ENCODE results near the gene LONP1. TPM values are rescaled to one million over a fixed set of nuclear protein-coding genes. Genes with fewer than 3 reads are reported as not detected.

LONP1 gene, protein sequence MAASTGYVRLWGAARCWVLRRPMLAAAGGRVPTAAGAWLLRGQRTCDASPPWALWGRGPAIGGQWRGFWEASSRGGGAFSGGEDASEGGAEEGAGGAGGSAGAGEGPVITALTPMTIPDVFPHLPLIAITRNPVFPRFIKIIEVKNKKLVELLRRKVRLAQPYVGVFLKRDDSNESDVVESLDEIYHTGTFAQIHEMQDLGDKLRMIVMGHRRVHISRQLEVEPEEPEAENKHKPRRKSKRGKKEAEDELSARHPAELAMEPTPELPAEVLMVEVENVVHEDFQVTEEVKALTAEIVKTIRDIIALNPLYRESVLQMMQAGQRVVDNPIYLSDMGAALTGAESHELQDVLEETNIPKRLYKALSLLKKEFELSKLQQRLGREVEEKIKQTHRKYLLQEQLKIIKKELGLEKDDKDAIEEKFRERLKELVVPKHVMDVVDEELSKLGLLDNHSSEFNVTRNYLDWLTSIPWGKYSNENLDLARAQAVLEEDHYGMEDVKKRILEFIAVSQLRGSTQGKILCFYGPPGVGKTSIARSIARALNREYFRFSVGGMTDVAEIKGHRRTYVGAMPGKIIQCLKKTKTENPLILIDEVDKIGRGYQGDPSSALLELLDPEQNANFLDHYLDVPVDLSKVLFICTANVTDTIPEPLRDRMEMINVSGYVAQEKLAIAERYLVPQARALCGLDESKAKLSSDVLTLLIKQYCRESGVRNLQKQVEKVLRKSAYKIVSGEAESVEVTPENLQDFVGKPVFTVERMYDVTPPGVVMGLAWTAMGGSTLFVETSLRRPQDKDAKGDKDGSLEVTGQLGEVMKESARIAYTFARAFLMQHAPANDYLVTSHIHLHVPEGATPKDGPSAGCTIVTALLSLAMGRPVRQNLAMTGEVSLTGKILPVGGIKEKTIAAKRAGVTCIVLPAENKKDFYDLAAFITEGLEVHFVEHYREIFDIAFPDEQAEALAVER
- total RNA-seq, result 169 and 180 TPM in 2 replicates

DNA sequence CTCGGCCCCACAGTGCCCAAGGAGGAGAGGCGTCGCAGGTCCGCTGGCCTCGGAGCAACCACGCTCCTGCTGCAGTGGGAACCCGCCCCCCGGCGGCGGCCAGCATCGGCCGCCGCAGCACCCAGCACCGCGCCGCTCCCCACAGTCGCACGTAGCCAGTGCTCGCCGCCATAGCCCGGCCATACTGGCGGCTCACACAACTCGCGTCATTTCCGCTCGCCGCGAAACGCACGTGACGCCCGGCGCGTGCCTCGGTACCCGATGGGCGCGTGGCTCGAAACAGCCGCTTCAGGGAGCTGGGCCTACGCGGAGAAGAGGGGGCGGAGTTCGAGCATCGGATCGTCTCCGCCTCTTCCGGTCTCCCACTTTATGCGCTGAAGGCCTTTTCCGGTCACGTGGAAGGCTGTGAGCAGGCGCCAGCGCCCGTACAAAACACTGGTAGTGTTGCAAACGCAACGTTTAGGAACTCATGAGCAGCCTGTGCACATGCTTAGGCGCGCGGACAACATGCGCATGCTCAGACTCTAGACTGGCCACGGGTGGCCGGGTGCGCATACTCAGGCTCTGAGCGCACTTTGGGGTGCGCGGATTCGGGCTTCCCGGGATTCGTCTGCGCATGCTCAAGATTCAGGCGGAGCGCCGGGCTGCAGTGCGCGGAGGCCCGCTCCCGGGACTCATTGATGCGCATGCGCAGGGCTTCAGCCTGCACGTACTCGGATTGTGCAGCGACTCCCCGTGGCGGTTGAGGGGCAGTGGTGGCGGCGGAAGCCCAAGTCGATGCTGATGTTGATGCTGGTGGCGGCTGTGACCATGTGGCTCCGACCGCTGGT, at the start of gene LONP1, which contains the start of gene CATSPERD:
Gene LONP1 (minus strand): TSS at position 186 of the 830 bp plus-strand sequence. CDS start 14 bp downstream, at position 172.
Gene CATSPERD (plus strand): TSS at position 677 of the 830 bp plus-strand sequence. CDS start 101 bp downstream, at position 778.

DNA sequence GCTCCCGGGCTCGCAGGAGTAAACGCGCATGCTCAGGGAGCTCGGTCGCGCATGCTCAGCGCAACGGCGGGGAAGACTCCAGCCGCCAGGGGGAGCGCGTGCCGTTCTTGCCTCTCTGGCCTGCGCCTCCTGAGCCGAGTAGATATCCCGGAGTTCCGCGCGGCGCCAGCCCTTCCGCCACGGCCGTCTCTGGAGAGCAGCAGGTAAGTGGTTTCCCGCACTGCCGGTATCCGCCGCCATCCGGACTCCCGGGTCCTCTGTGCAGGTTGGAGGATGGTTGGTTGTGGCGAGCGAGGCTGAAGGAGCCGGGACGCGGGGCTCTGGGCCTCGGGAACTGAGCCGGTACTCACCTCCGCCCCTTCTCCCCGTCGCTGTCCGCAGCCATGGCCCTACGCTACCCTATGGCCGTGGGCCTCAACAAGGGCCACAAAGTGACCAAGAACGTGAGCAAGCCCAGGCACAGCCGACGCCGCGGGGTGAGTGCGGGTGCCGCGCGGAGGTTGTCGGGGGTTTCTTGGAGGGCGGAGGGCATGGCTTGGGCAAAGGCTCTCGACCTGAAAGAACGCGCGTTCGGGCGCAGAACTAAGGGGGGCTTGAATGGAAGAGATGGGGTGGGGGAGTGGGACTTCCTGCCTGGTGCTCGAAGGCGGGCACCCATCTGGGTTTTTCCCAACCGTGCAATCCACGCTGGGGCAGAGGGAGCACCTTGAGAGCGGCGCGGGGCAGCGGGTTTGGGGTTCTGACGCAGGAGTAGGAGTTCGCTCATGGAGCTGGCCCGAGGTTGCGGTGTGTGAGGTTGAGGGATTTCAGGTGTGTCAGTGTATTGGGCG, 29.6 kb downstream of the LONP1 start, which contains the start of gene RPL36:
Gene RPL36 (plus strand): TSS at position 171 of the 830 bp plus-strand sequence. CDS start 213 bp downstream, at position 384.

DNA sequence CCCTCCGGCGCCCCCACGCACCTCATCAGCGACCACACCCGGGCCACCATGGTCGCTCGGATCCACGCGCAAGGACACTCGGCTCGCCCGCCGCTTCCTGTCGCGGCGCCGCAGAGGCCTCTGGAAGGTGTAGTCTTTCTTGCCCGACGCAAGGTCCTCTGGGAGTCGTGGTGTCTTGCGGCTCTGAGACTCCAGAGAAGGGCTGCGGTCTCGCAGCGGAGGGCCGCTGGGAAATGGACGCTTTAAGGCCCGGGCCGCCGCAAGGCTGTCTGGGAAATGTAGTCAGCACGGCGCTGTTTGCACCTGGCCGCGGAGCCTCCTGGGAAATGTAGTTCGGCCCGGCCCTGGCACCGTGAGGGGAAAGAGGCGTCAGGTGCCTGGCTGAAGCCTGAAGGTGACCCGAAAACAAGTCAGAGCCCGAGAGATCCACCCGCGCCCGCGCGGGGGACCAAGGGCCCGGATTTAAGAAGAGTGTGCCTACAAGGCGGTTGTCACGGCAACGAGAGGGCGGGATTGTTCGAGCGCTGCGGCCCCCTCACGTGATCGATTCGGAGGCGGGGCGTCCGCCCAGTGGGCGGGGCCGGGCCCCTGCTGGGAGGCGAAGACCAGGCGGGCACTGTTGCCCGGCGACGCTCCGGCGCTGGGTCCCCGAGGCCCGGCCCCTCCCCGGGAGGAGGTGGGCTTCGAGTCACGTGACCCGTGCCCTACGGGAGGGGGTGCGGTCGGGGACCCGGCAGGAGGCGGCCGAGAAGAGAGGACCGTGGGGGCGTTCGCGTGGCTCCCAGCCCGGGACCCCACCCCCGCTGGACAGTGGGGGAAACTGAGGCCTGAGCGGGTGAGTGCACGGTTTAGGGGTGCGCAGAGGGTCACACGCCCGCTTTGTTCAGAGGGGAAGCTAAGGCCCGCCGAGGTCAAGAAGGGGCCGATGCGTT, 39.2 kb downstream of the LONP1 start, which contains the start of the genes HSD11B1L and MICOS13:
Gene HSD11B1L (plus strand): TSS at position 591 of the 932 bp plus-strand sequence. CDS start 3,806 bp downstream, outside the sequence.
Gene MICOS13 (minus strand): TSS at position 80 of the 932 bp plus-strand sequence. CDS start 30 bp downstream, at position 50.

Other genes with a start within 250 kb of the LONP1 start
- gene TINCR, start 152.2 kb downstream of the LONP1 start, total RNA-seq, result 0.09 TPM in 1 of 2 replicates, not detected in the other
- 37.4 and 50.6 TPM in 2 replicates for gene SAFB2, start 97.4 kb downstream of the LONP1 start, total RNA-seq
- 36.5 and 44.3 TPM in 2 replicates for gene SAFB, start 97.1 kb downstream of the LONP1 start, total RNA-seq
- 12.9 and 28.5 TPM in 2 replicates for gene MICOS13, start 39.6 kb downstream of the LONP1 start, total RNA-seq
- gene HSD11B1L, start 39.1 kb downstream of the LONP1 start, total RNA-seq, result 8.7 and 21.7 TPM in 2 replicates
- 215 and 555 TPM in 2 replicates for gene RPL36, start 29.9 kb downstream of the LONP1 start, total RNA-seq
- not detected in 2 replicates for gene CATSPERD, start 491 bp upstream of the LONP1 start, total RNA-seq
- gene PRR22, start 64.6 kb upstream of the LONP1 start, total RNA-seq, result 0.18 and 0.30 TPM in 2 replicates
- gene DUS3L, start 71.0 kb upstream of the LONP1 start, total RNA-seq, result 13.7 and 14.3 TPM in 2 replicates
- gene NRTN, start 84.9 kb upstream of the LONP1 start, total RNA-seq, result not detected in 2 replicates
- not detected in 2 replicates for gene FUT6, start 119.6 kb upstream of the LONP1 start, total RNA-seq
- not detected in 2 replicates for gene FUT3, start 131.3 kb upstream of the LONP1 start, total RNA-seq
- not detected in 2 replicates for gene FUT5, start 150.4 kb upstream of the LONP1 start, total RNA-seq
- gene NDUFA11, start 183.6 kb upstream of the LONP1 start, total RNA-seq, result 146 and 201 TPM in 2 replicates
- 3.5 and 5.0 TPM in 2 replicates for gene VMAC, start 184.7 kb upstream of the LONP1 start, total RNA-seq
- gene CAPS, start 194.1 kb upstream of the LONP1 start, total RNA-seq, result 1.9 and 2.4 TPM in 2 replicates